ENCODE results near the gene HSPBP1. TPM values are rescaled to one million over a fixed set of nuclear protein-coding genes. Genes with fewer than 3 reads are reported as not detected.

HSPBP1 gene
- total and polyA plus RNA-seq, 2 donors (not counting 3 experiments of a cell fraction or from before 2014, with no cell fraction given) = 30.4 to 47.5 TPM

DNA sequence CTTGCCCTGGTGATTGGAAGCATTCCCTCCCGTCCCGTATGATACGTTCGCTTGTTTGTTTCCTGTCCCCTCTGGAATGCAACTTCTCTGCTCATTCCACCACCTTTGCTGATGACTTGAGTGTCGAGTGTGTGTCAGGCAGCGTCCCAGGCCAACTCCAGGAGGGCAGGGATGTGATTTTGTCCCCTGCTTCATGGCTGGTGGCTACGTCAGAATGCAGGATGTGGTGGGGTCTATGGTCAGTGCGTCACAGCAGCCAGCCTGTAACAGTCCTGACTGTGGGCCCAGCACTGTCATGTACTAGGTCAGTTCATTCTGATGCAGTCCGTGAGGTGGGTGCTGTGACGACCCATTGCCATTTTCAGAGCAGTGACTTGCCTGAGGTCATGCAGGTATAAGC, 20.1 kb upstream of the HSPBP1 start:
- no peak for DNase-seq (ENCODE audit: low read depth, low spot score)
- H3K79me2 ChIP-seq (ENCODE audit: control insufficient read depth, insufficient read depth, low read length) = no peaks in the 10 kb centered on the region
- no peak for FAIRE-seq
- H3K4me3 ChIP-seq (replicated peaks in 1 of 3; ENCODE audit: insufficient read depth in 1 of 3, low read depth in 1 of 3, low read length in 3 of 3) = no peak overlapping the region
- ChIA-PET POLR2A (no interaction called here), CTCF (interaction anchor here (3.8 kb wide), 1 partner anchor 84 kb away, joined by 51 read pairs; the partner anchor contains the start of gene TMEM238)
- no peak for TF ChIP-seq JUN (IDR thresholded peaks at IDR 0.05; ENCODE audit: borderline replicate concordance, insufficient read depth, insufficient read length, low read depth)
- TF ChIP-seq GATA2 (IDR thresholded peaks at IDR 0.05; ENCODE audit: insufficient read depth, insufficient read length, low read depth, low read length) = no peak
- no peak for TF ChIP-seq FOS (IDR thresholded peaks at IDR 0.05; ENCODE audit: borderline replicate concordance, insufficient read depth, low read length)
- TF ChIP-seq POLR2A (IDR thresholded peaks at IDR 0.05; ENCODE audit: low read depth, low read length) = no peak
- TF ChIP-seq, protein P1, sequence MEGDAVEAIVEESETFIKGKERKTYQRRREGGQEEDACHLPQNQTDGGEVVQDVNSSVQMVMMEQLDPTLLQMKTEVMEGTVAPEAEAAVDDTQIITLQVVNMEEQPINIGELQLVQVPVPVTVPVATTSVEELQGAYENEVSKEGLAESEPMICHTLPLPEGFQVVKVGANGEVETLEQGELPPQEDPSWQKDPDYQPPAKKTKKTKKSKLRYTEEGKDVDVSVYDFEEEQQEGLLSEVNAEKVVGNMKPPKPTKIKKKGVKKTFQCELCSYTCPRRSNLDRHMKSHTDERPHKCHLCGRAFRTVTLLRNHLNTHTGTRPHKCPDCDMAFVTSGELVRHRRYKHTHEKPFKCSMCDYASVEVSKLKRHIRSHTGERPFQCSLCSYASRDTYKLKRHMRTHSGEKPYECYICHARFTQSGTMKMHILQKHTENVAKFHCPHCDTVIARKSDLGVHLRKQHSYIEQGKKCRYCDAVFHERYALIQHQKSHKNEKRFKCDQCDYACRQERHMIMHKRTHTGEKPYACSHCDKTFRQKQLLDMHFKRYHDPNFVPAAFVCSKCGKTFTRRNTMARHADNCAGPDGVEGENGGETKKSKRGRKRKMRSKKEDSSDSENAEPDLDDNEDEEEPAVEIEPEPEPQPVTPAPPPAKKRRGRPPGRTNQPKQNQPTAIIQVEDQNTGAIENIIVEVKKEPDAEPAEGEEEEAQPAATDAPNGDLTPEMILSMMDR (IDR thresholded peaks at IDR 0.05; ENCODE audit: extremely low read depth in 1 of 2, insufficient read depth in 1 of 2, low read depth in 1 of 2, low read length in 2 of 2) = no peak
- no peak for TF ChIP-seq POLR2AphosphoS5 (IDR thresholded peaks at IDR 0.05; ENCODE audit: insufficient read depth, low read depth, low read length)
- TF ChIP-seq, protein P2, sequence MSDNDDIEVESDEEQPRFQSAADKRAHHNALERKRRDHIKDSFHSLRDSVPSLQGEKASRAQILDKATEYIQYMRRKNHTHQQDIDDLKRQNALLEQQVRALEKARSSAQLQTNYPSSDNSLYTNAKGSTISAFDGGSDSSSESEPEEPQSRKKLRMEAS (IDR thresholded peaks at IDR 0.05; ENCODE audit: insufficient read depth, insufficient read length) = no peak
- TF ChIP-seq EZH2 (IDR thresholded peaks at IDR 0.05; ENCODE audit: borderline replicate concordance, low read depth, low read length, severe bottlenecking) = no peak
- TF ChIP-seq MYC (IDR thresholded peaks at IDR 0.05; ENCODE audit: low read depth, low read length) = no peak
- dilution Hi-C loops (cut with MboI; ENCODE audit: extremely low pct_ligation_motif_present, low sequenced_read_pairs) (no loop called here), intact Hi-C loops (cut with micrococcal nuclease) (loop anchor here (5.0 kb wide), 1 partner anchor 158 kb away; no protein-coding TSS in a partner anchor)
- H3K9ac ChIP-seq (replicated peaks; ENCODE audit: extremely low read depth, insufficient read depth, low read length) = no peak overlapping the region
- H3K4me2 ChIP-seq (ENCODE audit: insufficient read depth, low read length) = no peak overlapping the region
- H3K9me3 ChIP-seq (replicated peaks; ENCODE audit: control insufficient read depth, insufficient read depth, low read length) = no peaks in the 10 kb centered on the region
- H4K20me1 ChIP-seq (replicated peaks; ENCODE audit: control insufficient read depth, extremely low read depth, insufficient read depth, low read length) = no peaks in the 10 kb centered on the region
- BruUV-seq (replicated peaks) = no TSS peak
- H3K27me3 ChIP-seq (ENCODE audit: control insufficient read depth in 2 of 2, insufficient read depth in 2 of 2, low read length in 2 of 2) = peaks cover 0 to 3% of the 10 kb centered on the region in 2 experiments
- H2AFZ ChIP-seq (ENCODE audit: low read depth, low read length) = no peak overlapping the region
- H3K27ac ChIP-seq (ENCODE audit: insufficient read depth, low read depth, low read length) = no peak overlapping the region
- H3K36me3 ChIP-seq (ENCODE audit: control insufficient read depth in 2 of 2, extremely low read depth in 1 of 2, insufficient read depth in 2 of 2, low read length in 2 of 2) = no peaks in the 10 kb centered on the region
- no peaks in the 10 kb centered on the region for H3K4me1 ChIP-seq (ENCODE audit: control insufficient read depth, extremely low read depth, insufficient read depth, low read length)
- H3K9me1 ChIP-seq (replicated peaks; ENCODE audit: control insufficient read depth, extremely low read depth, insufficient read depth, low read length) = no peaks in the 10 kb centered on the region
